ENCODE data around the gene FOXL3. TPM values are rescaled to one million over a fixed set of nuclear protein-coding genes. Genes with fewer than 3 reads are reported as not detected.
A peak's percentile ranks its signal among the peaks of the same experiment; 100 is the strongest.
"Not testable (repeated sequence)": the region's sequence is repeated elsewhere in the genome, so short reads cannot be mapped to it uniquely, and the experiment has no call there.

The FOXL3 gene
- total RNA-seq, 1 donor from 2014 or later: not detected

GRCh38 chr7:293681-294439 is 3.9 kb downstream of the FOXL3 start:
- Histone ChIP-seq H3K4me3 (no peak overlapping the region), H3K27me3 (peaks cover 50% of the 10 kb centered on the region)
- DNase-seq: peak; percentile 48

GRCh38 chr7:294440-295154 is 4.6 kb downstream of the FOXL3 start:
- Histone ChIP-seq H3K27ac (no peak overlapping the region), H3K27me3 (peaks cover 43% of the 10 kb centered on the region), H3K4me1 (no peaks in the 10 kb centered on the region), H3K4me3 (no peak overlapping the region), H3K9me3 (no peaks in the 10 kb centered on the region), H3K36me3 (no peaks in the 10 kb centered on the region)
- DNase-seq (peak; percentile 63), ATAC-seq (no peak)
- intact Hi-C loops (cut with DNase I): no loop called here
- no peak for TF ChIP-seq CTCF (IDR thresholded peaks at IDR 0.05)

More at GRCh38 chr7:293681-294439, 3.9 kb downstream of the FOXL3 start:
- no peak for ATAC-seq
- Histone ChIP-seq H3K4me1 (no peaks in the 10 kb centered on the region), H3K36me3 (no peaks in the 10 kb centered on the region), H3K9me3 (no peaks in the 10 kb centered on the region), H3K27ac (no peak overlapping the region)
- intact Hi-C loops (cut with DNase I): no loop called here
- no peak for TF ChIP-seq CTCF (IDR thresholded peaks at IDR 0.05)

- Histone ChIP-seq H3K27ac (peak overlapping the region; percentile 36), H3K27me3 (peaks cover 34% of the 10 kb centered on the region), H3K36me3 (no peaks in the 10 kb centered on the region), H3K9me3 (no peaks in the 10 kb centered on the region), H3K4me1 (no peaks in the 10 kb centered on the region), H3K4me3 (no peak overlapping the region)
- peak; percentile 69 for DNase-seq
- intact Hi-C loops (cut with DNase I): no loop called here
- no peak for TF ChIP-seq CTCF (IDR thresholded peaks at IDR 0.05)
- ATAC-seq: peak; percentile 67
Measured at GRCh38 chr7:295155-296154, 5.5 kb downstream of the FOXL3 start.

GRCh38 chr7:296373-296945 is 6.5 kb downstream of the FOXL3 start:
- TF ChIP-seq CTCF (IDR thresholded peaks at IDR 0.05): no peak
- no peak overlapping the region for H3K4me3 ChIP-seq
- no peaks in the 10 kb centered on the region for H3K9me3 ChIP-seq
- no peak for ATAC-seq
- H3K27ac ChIP-seq: no peak overlapping the region
- intact Hi-C loops (cut with DNase I): no loop called here
- H3K36me3 ChIP-seq: no peaks in the 10 kb centered on the region
- H3K27me3 ChIP-seq: peaks cover 28% of the 10 kb centered on the region
- DNase-seq: peak; percentile 30
- no peaks in the 10 kb centered on the region for H3K4me1 ChIP-seq

- H3K9me3 ChIP-seq; H3K4me3 ChIP-seq; intact Hi-C loops (cut with DNase I); H3K27ac ChIP-seq; ATAC-seq; DNase-seq; H3K36me3 ChIP-seq; H3K4me1 ChIP-seq: not testable (repeated sequence)
- H3K27me3 ChIP-seq: peaks cover 21% of the 10 kb centered on the region
Measured at GRCh38 chr7:297141-297540, 7.2 kb downstream of the FOXL3 start.
